Measurements from ENCODE around the gene CCN5.

GRCh38 chr20:44765091-44765490 lies 49.9 kb downstream of the CCN5 start:
- no peak for TF ChIP-seq CTCF (IDR thresholded peaks at IDR 0.05)
- no peak for TF ChIP-seq ETV6 (CRISPR knock-in tag; IDR thresholded peaks at IDR 0.05)
- TF ChIP-seq TEAD4 (CRISPR knock-in tag; IDR thresholded peaks at IDR 0.05), result no peak
- no peak for TF ChIP-seq STAT6 (CRISPR knock-in tag; conservative IDR thresholded peaks at IDR 0.05; ENCODE audit: low read depth)
- no peak for TF ChIP-seq JUN (CRISPR knock-in tag; IDR thresholded peaks at IDR 0.05)
- no peak for TF ChIP-seq MAX (CRISPR knock-in tag; IDR thresholded peaks at IDR 0.05)
- no peak for TF ChIP-seq CREB1 (CRISPR knock-in tag; IDR thresholded peaks at IDR 0.05)
- TF ChIP-seq MXD4 (CRISPR knock-in tag; IDR thresholded peaks at IDR 0.05; ENCODE audit: borderline replicate concordance), result no peak
